ENCODE results near the gene AMER1.

- no peak for TF ChIP-seq CTCF (IDR thresholded peaks at IDR 0.05; ENCODE audit: low read length)
- TF ChIP-seq EZH2 (IDR thresholded peaks at IDR 0.05; ENCODE audit: borderline replicate concordance, low read length) = no peak
Measured at GRCh38 chrX:64195862-64196261, 9.6 kb downstream of the AMER1 start.

Data from OCI-LY1 (cell line).